ENCODE measurements around the gene SPINT2.

DNA sequence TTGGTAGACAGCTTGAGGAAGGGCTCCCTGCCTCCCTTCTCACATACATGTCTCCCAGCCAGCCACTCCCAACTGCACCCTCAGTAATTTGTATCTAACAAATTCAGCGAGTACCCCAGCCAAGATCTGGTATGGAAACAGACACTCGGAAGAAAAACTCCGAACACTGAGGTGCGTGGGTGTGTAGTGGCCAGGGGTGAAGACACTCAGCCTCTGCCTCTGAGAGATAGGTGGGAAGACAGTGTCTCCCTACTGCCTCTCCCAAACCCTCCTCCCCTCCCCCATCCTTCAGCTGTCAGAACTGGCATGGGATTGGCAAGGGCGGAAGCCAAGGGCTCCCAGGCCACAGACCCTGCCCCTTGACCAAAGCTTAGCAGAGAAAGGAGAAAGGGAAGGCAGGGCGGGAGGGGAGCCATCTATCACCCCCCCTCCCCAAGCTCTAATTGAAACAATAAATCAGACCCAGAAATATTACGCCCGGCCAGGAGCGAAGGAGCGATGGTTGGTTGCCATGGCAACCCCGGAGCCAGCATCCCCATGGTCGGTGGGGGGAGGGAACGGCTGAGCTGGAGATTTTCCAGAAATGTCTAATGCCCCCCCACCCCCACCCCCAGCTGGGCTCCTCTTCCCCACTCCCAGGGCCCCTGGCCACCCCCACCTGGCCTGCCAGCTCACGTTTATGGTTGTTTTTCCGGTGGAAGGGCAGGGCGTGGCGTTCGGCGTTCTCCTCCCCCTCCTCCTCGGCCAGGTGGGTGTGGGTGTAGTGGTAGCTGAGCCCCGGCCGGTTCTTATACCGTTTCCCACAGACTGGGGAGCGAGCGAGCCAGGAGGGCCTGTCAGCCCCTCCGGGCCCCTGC lies 47.4 kb upstream of the SPINT2 start:
- TF ChIP-seq POLR2A (IDR thresholded peaks at IDR 0.05; ENCODE audit: low read length) (no peak), GATA1 (IDR thresholded peaks at IDR 0.05; ENCODE audit: low read depth, low read length) (no peak)

Data from erythroblast (primary cell).